Gastrocnemius medialis (tissue), 4 donors: ENCODE results near the gene CTNNA2. TPM values are rescaled to one million over a fixed set of nuclear protein-coding genes. Genes with fewer than 3 reads are reported as not detected.
"Not testable (repeated sequence)": the region's sequence is repeated elsewhere in the genome, so short reads cannot be mapped to it uniquely, and the experiment has no call there.

ENCODE experiments used
- ATAC-seq, 2 donors: fragments of 150-250 bp; one replicate each; pipeline ENCODE4 v1.9.1; 2016
- DNase-seq, 2 donors: peaks; one replicate each; pipeline ENCODE4 v3.0.0-alpha.2; 2019
- H3K27ac ChIP-seq, 4 donors: fragments of 200-600 bp; sonication (generic); 1 replicate in 1 of 4; 2 replicates in 3 of 4; pipeline ENCODE4 v1.5.1; 2016 to 2018; ENCODE audit warnings: mild to moderate bottlenecking in 2 of 4, moderate library complexity in 1 of 4
- H3K27me3 ChIP-seq, 3 donors: fragments of 200-600 bp; sonication (generic) in 2 of 3; 1 replicate in 1 of 3; 2 replicates in 2 of 3; pipeline versions ENCODE4 v1.5.1 to v1.6.0; 2016 to 2019; ENCODE audit warnings: mild to moderate bottlenecking in 1 of 3, moderate library complexity in 1 of 3
- H3K36me3 ChIP-seq, 2 donors: fragments of 200-600 bp; sonication (generic) in 1 of 2; one replicate each; pipeline ENCODE4 v1.5.1; 2017 to 2018
- H3K4me1 ChIP-seq, 2 donors: fragments of 200-600 bp; sonication (generic) in 1 of 2; one replicate each; pipeline ENCODE4 v1.5.1; 2016 to 2017; ENCODE audit warnings: mild to moderate bottlenecking in 2 of 2
- H3K4me3 ChIP-seq, 4 donors: fragments of 200-600 bp; sonication (generic) in 3 of 4; 1 replicate in 1 of 4; 2 replicates in 3 of 4; pipeline ENCODE4 v1.5.1; 2016 to 2019; ENCODE audit warnings: mild to moderate bottlenecking in 2 of 4
- H3K9me3 ChIP-seq, 3 donors: fragments of 200-600 bp; sonication (generic) in 2 of 3; 1 replicate in 1 of 3; 2 replicates in 2 of 3; pipeline ENCODE4 v1.5.1; 2016 to 2019
- POLR2A ChIP-seq, 2 donors: fragments of 450-650 bp; IDR thresholded peaks; one replicate each; pipeline ENCODE4 v1.6.1; 2017; ENCODE audit warnings: antibody characterized with exemption in 2 of 2, mild to moderate bottlenecking in 2 of 2, moderate library complexity in 2 of 2
- in situ Hi-C, 4 donors: fragments of 200-750 bp; cut with MboI; loops; one replicate each; pipeline versions ENCODE4 v1.15.0 to v1.8.0; 2017; ENCODE audit warnings: low sequenced_read_pairs in 4 of 4
- intact Hi-C: fragments of 100-400 bp; cut with DNase I; formaldehyde crosslinking; loops from one replicate; pipeline ENCODE4 v1.15.1; 2023; ENCODE audit warnings: low total_unique reads
- total RNA-seq, 4 donors: library from RNA; depleted of rRNA; stranded (reverse); fragments of >200 nt; gene quantifications; one replicate each; pipeline versions ENCODE4 v1.1.0 to v1.2.3, GENCODE V29; 2016
- TF ChIP-seq, protein P1 (sequence below), 5 experiments: fragments of 450-650 bp in 3 of 5; fragments of 200-600 bp in 2 of 5; sonication (generic) in 2 of 5; IDR thresholded peaks in 4 of 5; conservative IDR thresholded peaks in 1 of 5; 1 replicate in 4 of 5; 2 replicates in 1 of 5; pipeline ENCODE4 v1.5.1; 2016 to 2019; ENCODE audit warnings: antibody characterized with exemption in 5 of 5, mild to moderate bottlenecking in 3 of 5, moderate library complexity in 3 of 5

The CTNNA2 gene
- total RNA-seq, 4 donors from 2014 or later = not detected

DNA sequence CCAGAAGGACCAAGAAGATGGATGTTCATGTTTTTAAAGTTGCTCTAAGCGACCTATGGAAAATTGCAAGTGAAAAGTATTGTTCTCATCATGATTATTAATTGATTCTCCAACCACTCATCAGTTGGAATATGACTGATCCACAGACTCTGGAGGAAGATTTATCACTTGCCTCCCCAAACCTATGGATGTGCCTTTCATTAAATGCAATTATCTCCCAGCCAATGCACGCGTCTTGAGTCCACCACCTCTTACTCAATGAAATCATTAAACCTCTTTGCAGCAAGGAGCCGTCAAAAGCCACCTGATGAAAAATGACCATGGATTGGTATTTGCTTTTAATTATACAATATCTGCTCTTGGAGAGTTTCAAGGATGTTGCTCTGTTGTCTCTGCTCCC is 626.1 kb downstream of the CTNNA2 start:
- H3K36me3 ChIP-seq = no peaks in the 10 kb centered on the region
- H3K4me3 ChIP-seq = no peak overlapping the region
- no peak overlapping the region for H3K27ac ChIP-seq
- H3K4me1 ChIP-seq = no peaks in the 10 kb centered on the region
- no peak for TF ChIP-seq POLR2A (IDR thresholded peaks at IDR 0.05)
- TF ChIP-seq, protein P1, sequence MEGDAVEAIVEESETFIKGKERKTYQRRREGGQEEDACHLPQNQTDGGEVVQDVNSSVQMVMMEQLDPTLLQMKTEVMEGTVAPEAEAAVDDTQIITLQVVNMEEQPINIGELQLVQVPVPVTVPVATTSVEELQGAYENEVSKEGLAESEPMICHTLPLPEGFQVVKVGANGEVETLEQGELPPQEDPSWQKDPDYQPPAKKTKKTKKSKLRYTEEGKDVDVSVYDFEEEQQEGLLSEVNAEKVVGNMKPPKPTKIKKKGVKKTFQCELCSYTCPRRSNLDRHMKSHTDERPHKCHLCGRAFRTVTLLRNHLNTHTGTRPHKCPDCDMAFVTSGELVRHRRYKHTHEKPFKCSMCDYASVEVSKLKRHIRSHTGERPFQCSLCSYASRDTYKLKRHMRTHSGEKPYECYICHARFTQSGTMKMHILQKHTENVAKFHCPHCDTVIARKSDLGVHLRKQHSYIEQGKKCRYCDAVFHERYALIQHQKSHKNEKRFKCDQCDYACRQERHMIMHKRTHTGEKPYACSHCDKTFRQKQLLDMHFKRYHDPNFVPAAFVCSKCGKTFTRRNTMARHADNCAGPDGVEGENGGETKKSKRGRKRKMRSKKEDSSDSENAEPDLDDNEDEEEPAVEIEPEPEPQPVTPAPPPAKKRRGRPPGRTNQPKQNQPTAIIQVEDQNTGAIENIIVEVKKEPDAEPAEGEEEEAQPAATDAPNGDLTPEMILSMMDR (IDR thresholded peaks at IDR 0.05 in 4 of 5, conservative IDR thresholded peaks at IDR 0.05 in 1 of 5) = no peak
- ATAC-seq = no peak
- no peaks in the 10 kb centered on the region for H3K9me3 ChIP-seq
- in situ Hi-C loops (no loop called here), intact Hi-C loops (no loop called here)
- DNase-seq = no peak
- H3K27me3 ChIP-seq = no peaks in the 10 kb centered on the region

DNA sequence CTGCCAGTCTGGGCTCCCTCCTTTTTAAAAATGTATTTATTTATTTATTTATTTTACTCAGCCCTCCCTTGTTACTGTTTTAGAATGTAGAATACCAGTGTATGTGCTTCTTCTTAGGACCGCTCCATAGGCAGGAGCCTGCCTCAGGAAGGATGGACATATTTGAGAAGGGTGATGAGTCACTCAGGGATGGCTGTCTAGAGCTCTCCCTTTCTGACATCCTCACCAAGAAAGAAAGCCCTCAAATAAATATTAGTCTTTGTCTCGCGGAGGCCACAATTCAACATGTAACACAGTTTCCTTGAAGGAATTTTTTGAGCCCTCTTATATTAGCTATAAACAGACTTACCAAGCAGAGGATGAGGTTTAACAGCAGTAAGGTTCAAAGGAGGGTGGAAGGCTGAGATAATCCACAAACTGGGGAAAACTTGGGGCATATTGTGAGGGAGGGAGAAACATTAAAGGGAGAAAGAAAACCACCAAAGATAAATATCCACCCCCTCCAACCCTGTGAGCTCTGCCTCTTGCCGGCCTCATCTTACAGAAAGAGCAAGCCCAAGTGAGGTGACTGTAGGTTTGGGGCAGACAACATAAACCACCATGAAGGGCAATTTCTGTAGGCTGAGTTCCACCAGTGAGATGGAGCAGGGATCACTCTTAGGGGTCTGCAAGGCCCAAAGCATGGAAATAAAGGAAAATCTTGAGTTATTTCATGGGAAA is 628.3 kb downstream of the CTNNA2 start:
- TF ChIP-seq POLR2A (IDR thresholded peaks at IDR 0.05) = no peak
- TF ChIP-seq, protein P1 (IDR thresholded peaks at IDR 0.05 in 4 of 5, conservative IDR thresholded peaks at IDR 0.05 in 1 of 5) = no peak
- ATAC-seq (no peak), DNase-seq (no peak)
- no peak overlapping the region for H3K27ac ChIP-seq
- H3K27me3 ChIP-seq = no peaks in the 10 kb centered on the region
- H3K9me3 ChIP-seq = no peaks in the 10 kb centered on the region
- no peaks in the 10 kb centered on the region for H3K36me3 ChIP-seq
- intact Hi-C loops (no loop called here), in situ Hi-C loops (no loop called here)
- H3K4me1 ChIP-seq = no peaks in the 10 kb centered on the region
- H3K4me3 ChIP-seq = no peak overlapping the region

DNA sequence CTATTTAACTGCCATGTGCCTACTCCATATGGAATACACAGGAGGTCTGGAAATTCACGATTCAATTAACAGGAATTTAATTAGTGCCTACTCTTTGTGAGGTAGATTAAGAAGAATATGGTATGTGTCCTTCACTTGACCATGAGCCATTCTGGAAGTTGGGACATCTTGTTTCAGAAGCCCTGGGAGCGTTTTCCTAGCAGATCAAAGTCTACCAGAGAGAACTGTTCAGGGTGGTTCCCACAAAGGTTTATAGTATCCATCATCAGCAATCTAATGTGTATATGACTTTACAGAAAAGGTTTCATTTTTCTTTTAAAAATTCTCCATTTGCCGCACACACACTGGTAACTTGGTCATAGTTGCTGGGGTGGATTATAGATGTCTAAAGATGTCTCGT is 632.6 kb downstream of the CTNNA2 start:
- H3K27ac ChIP-seq = no peak overlapping the region
- H3K9me3 ChIP-seq = no peaks in the 10 kb centered on the region
- no peak overlapping the region for H3K4me3 ChIP-seq
- intact Hi-C loops = no loop called here
- DNase-seq (no peak), ATAC-seq (no peak)
- TF ChIP-seq, protein P1 (IDR thresholded peaks at IDR 0.05 in 4 of 5, conservative IDR thresholded peaks at IDR 0.05 in 1 of 5) = no peak
- no peak for TF ChIP-seq POLR2A (IDR thresholded peaks at IDR 0.05)
- no peaks in the 10 kb centered on the region for H3K36me3 ChIP-seq
- no peaks in the 10 kb centered on the region for H3K4me1 ChIP-seq
- in situ Hi-C loops = no loop called here
- H3K27me3 ChIP-seq = no peaks in the 10 kb centered on the region

DNA sequence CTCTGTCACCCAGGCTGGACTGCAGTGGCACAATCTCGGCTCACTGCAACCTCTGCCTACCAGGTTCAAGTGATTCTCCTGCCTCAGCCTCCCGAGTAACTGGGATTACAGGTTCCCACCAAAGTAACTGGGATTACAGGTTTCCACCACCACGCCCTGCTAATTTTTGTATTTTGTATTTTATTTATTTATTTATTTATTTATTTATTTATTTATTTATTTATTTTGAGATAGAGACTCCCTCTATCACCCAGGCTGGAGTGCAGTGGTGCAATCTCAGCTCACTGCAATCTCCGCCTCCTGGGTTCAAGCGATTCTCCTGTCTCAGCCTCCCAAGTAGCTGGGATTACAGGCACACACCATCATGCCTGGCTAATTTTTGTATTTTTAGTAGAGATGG is 633.9 kb downstream of the CTNNA2 start:
- H3K9me3 ChIP-seq, H3K4me1 ChIP-seq, H3K27me3 ChIP-seq, DNase-seq, H3K27ac ChIP-seq, H3K4me3 ChIP-seq, in situ Hi-C loops, ATAC-seq, H3K36me3 ChIP-seq, intact Hi-C loops: not testable (repeated sequence)

DNA sequence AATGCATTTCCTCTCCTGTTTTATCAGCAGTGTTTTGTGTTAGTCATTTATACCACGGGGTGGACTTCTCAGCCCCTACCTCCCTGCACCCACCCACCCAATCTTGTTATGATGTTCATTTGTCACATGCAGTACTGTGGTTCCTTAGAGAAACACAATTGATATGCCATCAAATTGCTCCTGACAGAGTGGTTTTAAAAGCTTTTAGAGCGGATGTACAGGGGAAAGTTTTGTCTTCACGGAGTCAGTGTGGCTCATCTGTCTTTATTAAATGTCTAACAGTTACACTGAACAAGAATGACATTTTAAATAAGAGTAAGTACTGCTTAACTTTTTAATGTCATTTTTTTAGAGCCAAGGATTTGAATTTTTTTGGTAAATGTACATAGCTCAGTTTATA is 634.8 kb downstream of the CTNNA2 start:
- in situ Hi-C loops (no loop called here), intact Hi-C loops (no loop called here)
- no peak overlapping the region for H3K4me3 ChIP-seq

More for the DNA sequence above, 634.8 kb downstream of the CTNNA2 start:
- Histone ChIP-seq H3K4me1 (no peaks in the 10 kb centered on the region), H3K9me3 (no peaks in the 10 kb centered on the region), H3K27ac (no peak overlapping the region), H3K36me3 (no peaks in the 10 kb centered on the region), H3K27me3 (no peaks in the 10 kb centered on the region)
- DNase-seq = no peak
- ATAC-seq = no peak
- TF ChIP-seq, protein P1 (IDR thresholded peaks at IDR 0.05 in 4 of 5, conservative IDR thresholded peaks at IDR 0.05 in 1 of 5) = no peak
- TF ChIP-seq POLR2A (IDR thresholded peaks at IDR 0.05) = no peak
